DND-41 (cell line): ENCODE data around the gene MTARC2.

Source experiments
- ATAC-seq: fragments of 200-7000 bp; cut with Tn5 transposase; 3 replicates; pipeline ENCODE4 v1.9.1; 2021; ENCODE audit warnings: low read depth; ENCODE audit not compliant: insufficient read depth
- DNase-seq: peaks from one replicate; pipeline ENCODE4 v3.0.0-alpha.2; 2020
- H2AFZ ChIP-seq: 2 replicates; pipeline ENCODE4 v1.6.0; 2012; ENCODE audit warnings: low read depth, low read length
- H3K27ac ChIP-seq: 2 replicates; pipeline ENCODE4 v1.5.1; 2012; ENCODE audit warnings: low read length, inconsistent platforms
- H3K27me3 ChIP-seq: fragments of 200-600 bp; sonication (generic); 2 replicates; pipeline ENCODE4 v1.6.0; 2012; ENCODE audit warnings: low read length, mild to moderate bottlenecking, inconsistent platforms; ENCODE audit not compliant: insufficient read depth, poor library complexity
- H3K36me3 ChIP-seq: 2 replicates; pipeline ENCODE4 v1.5.1; 2012; ENCODE audit warnings: low read length, inconsistent platforms; ENCODE audit not compliant: insufficient read depth
- H3K4me1 ChIP-seq: 2 replicates; pipeline ENCODE4 v1.5.1; 2012; ENCODE audit warnings: mild to moderate bottlenecking, low read length; ENCODE audit not compliant: insufficient read depth
- H3K4me2 ChIP-seq: 2 replicates; pipeline ENCODE4 v1.6.0; 2012; ENCODE audit warnings: mild to moderate bottlenecking, moderate library complexity, low read length, inconsistent platforms; ENCODE audit not compliant: insufficient read depth
- H3K4me3 ChIP-seq, 2 experiments: fragments of 200-600 bp in 1 of 2; shearing (Covaris generic) in 1 of 2; 2 replicates each; pipeline ENCODE4 v1.5.1; 2012 to 2016; ENCODE audit warnings: inconsistent platforms in 2 of 2, low read length in 2 of 2, mild to moderate bottlenecking in 2 of 2, low read depth in 1 of 2, moderate library complexity in 1 of 2
- H3K79me2 ChIP-seq: 2 replicates; pipeline ENCODE4 v1.6.0; 2012; ENCODE audit warnings: low read length, inconsistent platforms; ENCODE audit not compliant: insufficient read depth
- H3K9ac ChIP-seq: 2 replicates; pipeline ENCODE4 v1.6.0; 2012; ENCODE audit warnings: low read depth, mild to moderate bottlenecking, inconsistent platforms, low read length, moderate library complexity
- H3K9me3 ChIP-seq: 2 replicates; pipeline ENCODE4 v1.5.1; 2012; ENCODE audit warnings: low read length, moderate library complexity, mild to moderate bottlenecking, inconsistent platforms; ENCODE audit not compliant: insufficient read depth, severe bottlenecking
- H4K20me1 ChIP-seq: 2 replicates; pipeline ENCODE4 v1.6.0; 2012; ENCODE audit warnings: low read length; ENCODE audit not compliant: insufficient read depth
- CTCF ChIP-seq: IDR thresholded peaks from 2 replicates; pipeline ENCODE4 v1.5.1; 2012; ENCODE audit warnings: borderline replicate concordance, low read length, moderate library complexity, mild to moderate bottlenecking; ENCODE audit not compliant: poor library complexity, severe bottlenecking; ENCODE audit errors: extremely low read depth
- EZH2 ChIP-seq: IDR thresholded peaks from 3 replicates; pipeline ENCODE4 v1.6.1; 2012; ENCODE audit warnings: borderline replicate concordance, low read depth, mild to moderate bottlenecking, moderate library complexity, low read length, inconsistent platforms; ENCODE audit not compliant: severe bottlenecking

MTARC2 gene

GRCh38 chr1:220787069-220787619 lies 39.0 kb downstream of the MTARC2 start:
- DNase-seq (no peak), ATAC-seq (no peak)
- H3K36me3 ChIP-seq: no peaks in the 10 kb centered on the region
- no peak overlapping the region for H3K9ac ChIP-seq
- H3K27ac ChIP-seq: no peak overlapping the region
- H4K20me1 ChIP-seq: no peaks in the 10 kb centered on the region
- H3K79me2 ChIP-seq: no peaks in the 10 kb centered on the region
- H2AFZ ChIP-seq: no peak overlapping the region
- H3K27me3 ChIP-seq: no peaks in the 10 kb centered on the region
- TF ChIP-seq CTCF: no peak
- no peak for TF ChIP-seq EZH2
- no peak overlapping the region for H3K4me3 ChIP-seq
- H3K9me3 ChIP-seq: no peaks in the 10 kb centered on the region
- no peak overlapping the region for H3K4me2 ChIP-seq
- no peaks in the 10 kb centered on the region for H3K4me1 ChIP-seq

GRCh38 chr1:220788900-220789299 lies 40.8 kb downstream of the MTARC2 start:
- Histone ChIP-seq H3K4me3 (no peak overlapping the region), H2AFZ (no peak overlapping the region), H3K27me3 (no peaks in the 10 kb centered on the region), H3K9me3 (no peaks in the 10 kb centered on the region), H3K79me2 (no peaks in the 10 kb centered on the region), H3K4me1 (no peaks in the 10 kb centered on the region), H3K36me3 (no peaks in the 10 kb centered on the region), H3K4me2 (no peak overlapping the region), H3K9ac (no peak overlapping the region), H4K20me1 (no peaks in the 10 kb centered on the region), H3K27ac (no peak overlapping the region)
- ATAC-seq (no peak), DNase-seq (no peak)
- no peak for TF ChIP-seq CTCF
- no peak for TF ChIP-seq EZH2

GRCh38 chr1:220789532-220790147 lies 41.5 kb downstream of the MTARC2 start:
- H3K4me1 ChIP-seq: no peaks in the 10 kb centered on the region
- no peak overlapping the region for H3K9ac ChIP-seq
- H3K4me3 ChIP-seq: no peak overlapping the region
- no peak overlapping the region for H3K4me2 ChIP-seq
- H3K79me2 ChIP-seq: no peaks in the 10 kb centered on the region
- no peaks in the 10 kb centered on the region for H4K20me1 ChIP-seq
- H3K27me3 ChIP-seq: no peaks in the 10 kb centered on the region
- no peak overlapping the region for H2AFZ ChIP-seq
- H3K9me3 ChIP-seq: no peaks in the 10 kb centered on the region
- DNase-seq (no peak), ATAC-seq (no peak)
- TF ChIP-seq EZH2 (no peak), CTCF (no peak)
- H3K27ac ChIP-seq: no peak overlapping the region
- no peaks in the 10 kb centered on the region for H3K36me3 ChIP-seq
